Muscle of leg (tissue), 11 donors: ENCODE results near the gene TCEA2. TPM values are rescaled to one million over a fixed set of nuclear protein-coding genes. Genes with fewer than 3 reads are reported as not detected.

ENCODE experiments used
- DNase-seq: peaks from one replicate; pipeline ENCODE4 v3.0.0; 2013
- H3K27ac ChIP-seq: one replicate; pipeline ENCODE4 v1.5.1; 2013; ENCODE audit warnings: mild to moderate bottlenecking, low read length, control low read depth
- H3K27me3 ChIP-seq: one replicate; pipeline ENCODE4 v1.6.1; 2013; ENCODE audit warnings: low read length; ENCODE audit not compliant: control insufficient read depth, insufficient read depth
- H3K36me3 ChIP-seq: one replicate; pipeline ENCODE4 v1.6.1; 2013; ENCODE audit warnings: low read length; ENCODE audit not compliant: control insufficient read depth, insufficient read depth
- H3K4me1 ChIP-seq: one replicate; pipeline ENCODE4 v1.6.1; 2013; ENCODE audit warnings: low read length; ENCODE audit not compliant: control insufficient read depth, insufficient read depth
- H3K4me3 ChIP-seq: one replicate; pipeline ENCODE4 v1.5.1; 2013; ENCODE audit warnings: low read length, control low read depth
- H3K9me3 ChIP-seq: replicated peaks from 2 replicates; pipeline ENCODE4 v1.6.1; 2013; ENCODE audit warnings: low read depth, low read length; ENCODE audit not compliant: control insufficient read depth
- WGBS: methylation state at CpG from one replicate; pipeline ENCODE4 v1.1.5; 2013; ENCODE audit warnings: missing lambda C conversion rate; ENCODE audit not compliant: insufficient coverage; 5-methylcytosine and 5-hydroxymethylcytosine counted together
- polyA plus RNA-seq, 8 donors: library from polyadenylated mRNA; unstranded; fragments of 120-200 nt; gene quantifications; one replicate each; pipeline versions ENCODE4 v1.2.1 to v1.2.3, GENCODE V29; 2013; ENCODE audit warnings: inconsistent platforms in 1 of 8, low replicate concordance in 1 of 8; ENCODE audit not compliant: insufficient read length in 8 of 8, insufficient read depth in 1 of 8
- total RNA-seq: library from RNA; stranded (reverse); fragments of 120-200 nt; gene quantifications from one replicate; pipeline ENCODE4 v1.2.4, GENCODE V29; 2013

The TCEA2 gene
- total and polyA plus RNA-seq, 9 donors = 24.6 to 60.1 (median 46.8) TPM

GRCh38 chr20:64065062-64065973 lies 2.3 kb downstream of the TCEA2 start:
- Histone ChIP-seq H3K36me3 (peaks cover 15% of the 10 kb centered on the region), H3K27me3 (no peaks in the 10 kb centered on the region), H3K4me3 (no peak overlapping the region), H3K9me3 (no peaks in the 10 kb centered on the region), H3K4me1 (peaks cover 28% of the 10 kb centered on the region), H3K27ac (no peak overlapping the region)
- 41% methylated on average over 26 of the region's 27 CpGs for WGBS
- no peak for DNase-seq

GRCh38 chr20:64065974-64066343 lies 3.0 kb downstream of the TCEA2 start:
- 55% methylated on average over 4 of the region's 5 CpGs for WGBS
- peaks cover 28% of the 10 kb centered on the region for H3K4me1 ChIP-seq
- H3K4me3 ChIP-seq = no peak overlapping the region
- peaks cover 20% of the 10 kb centered on the region for H3K36me3 ChIP-seq
- H3K27ac ChIP-seq = no peak overlapping the region
- DNase-seq = no peak
- no peaks in the 10 kb centered on the region for H3K9me3 ChIP-seq
- H3K27me3 ChIP-seq = no peaks in the 10 kb centered on the region

GRCh38 chr20:64067005-64067632 lies 4.1 kb downstream of the TCEA2 start:
- Histone ChIP-seq H3K9me3 (no peaks in the 10 kb centered on the region), H3K4me1 (peaks cover 26% of the 10 kb centered on the region), H3K27ac (no peak overlapping the region), H3K4me3 (no peak overlapping the region), H3K36me3 (peaks cover 29% of the 10 kb centered on the region), H3K27me3 (no peaks in the 10 kb centered on the region)
- DNase-seq = no peak
- 81% methylated on average over 6 of the region's 6 CpGs for WGBS

GRCh38 chr20:64067733-64068307 lies 4.8 kb downstream of the TCEA2 start:
- Histone ChIP-seq H3K4me1 (peaks cover 20% of the 10 kb centered on the region), H3K4me3 (no peak overlapping the region), H3K27ac (no peak overlapping the region), H3K27me3 (no peaks in the 10 kb centered on the region), H3K36me3 (peaks cover 36% of the 10 kb centered on the region), H3K9me3 (no peaks in the 10 kb centered on the region)
- no peak for DNase-seq
- 64% methylated on average over 9 of the region's 12 CpGs for WGBS

GRCh38 chr20:64068386-64069208 lies 5.6 kb downstream of the TCEA2 start:
- DNase-seq = no peak
- H3K4me1 ChIP-seq = peaks cover 19% of the 10 kb centered on the region
- WGBS = 72% methylated on average over 5 of the region's 12 CpGs
- H3K27ac ChIP-seq = no peak overlapping the region
- H3K9me3 ChIP-seq = no peaks in the 10 kb centered on the region
- H3K36me3 ChIP-seq = peaks cover 41% of the 10 kb centered on the region
- no peak overlapping the region for H3K4me3 ChIP-seq
- no peaks in the 10 kb centered on the region for H3K27me3 ChIP-seq

GRCh38 chr20:64069209-64069613 lies 6.2 kb downstream of the TCEA2 start:
- H3K27ac ChIP-seq = no peak overlapping the region
- WGBS = 90% methylated on average over 20 of the region's 20 CpGs
- no peak for DNase-seq

GRCh38 chr20:64069614-64070243 lies 6.7 kb downstream of the TCEA2 start:
- Histone ChIP-seq H3K9me3 (no peaks in the 10 kb centered on the region), H3K36me3 (peaks cover 44% of the 10 kb centered on the region), H3K4me3 (no peak overlapping the region), H3K27me3 (no peaks in the 10 kb centered on the region), H3K27ac (no peak overlapping the region), H3K4me1 (peaks cover 8% of the 10 kb centered on the region)
- no peak for DNase-seq
- WGBS = 73% methylated on average over 5 of the region's 14 CpGs

More at GRCh38 chr20:64069209-64069613, 6.2 kb downstream of the TCEA2 start:
- peaks cover 13% of the 10 kb centered on the region for H3K4me1 ChIP-seq
- no peak overlapping the region for H3K4me3 ChIP-seq
- H3K27me3 ChIP-seq = no peaks in the 10 kb centered on the region
- H3K36me3 ChIP-seq = peaks cover 44% of the 10 kb centered on the region
- no peaks in the 10 kb centered on the region for H3K9me3 ChIP-seq

- peaks cover 2% of the 10 kb centered on the region for H3K4me1 ChIP-seq
- no peak overlapping the region for H3K27ac ChIP-seq
- H3K4me3 ChIP-seq = no peak overlapping the region
- 88% methylated on average over 27 of the region's 31 CpGs for WGBS
- no peaks in the 10 kb centered on the region for H3K27me3 ChIP-seq
- H3K9me3 ChIP-seq = no peaks in the 10 kb centered on the region
- no peak for DNase-seq
- peaks cover 44% of the 10 kb centered on the region for H3K36me3 ChIP-seq
Measured at GRCh38 chr20:64070244-64070993, 7.4 kb downstream of the TCEA2 start.
